GM18511 (cell line): Measurements from ENCODE around the gene ALKBH4.
"Not testable (repeated sequence)": the region's sequence is repeated elsewhere in the genome, so short reads cannot be mapped to it uniquely, and the experiment has no call there.

Experiments used
- ATAC-seq: cut with Tn5 transposase; IDR thresholded peaks from one replicate; pipeline ENCODE4 v1.9.1; 2021; ENCODE audit warnings: mild to moderate bottlenecking, moderate library complexity; ENCODE audit not compliant: unreplicated experiment

The ALKBH4 gene

GRCh38 chr7:102478314-102479208 is 13.9 kb upstream of the ALKBH4 start, which contains the start of gene POLR2J:
Gene POLR2J (minus strand): TSS chr7:102478922. CDS start chr7:102478860, 62 bp downstream.
- ATAC-seq = peak; percentile 90

DNA sequence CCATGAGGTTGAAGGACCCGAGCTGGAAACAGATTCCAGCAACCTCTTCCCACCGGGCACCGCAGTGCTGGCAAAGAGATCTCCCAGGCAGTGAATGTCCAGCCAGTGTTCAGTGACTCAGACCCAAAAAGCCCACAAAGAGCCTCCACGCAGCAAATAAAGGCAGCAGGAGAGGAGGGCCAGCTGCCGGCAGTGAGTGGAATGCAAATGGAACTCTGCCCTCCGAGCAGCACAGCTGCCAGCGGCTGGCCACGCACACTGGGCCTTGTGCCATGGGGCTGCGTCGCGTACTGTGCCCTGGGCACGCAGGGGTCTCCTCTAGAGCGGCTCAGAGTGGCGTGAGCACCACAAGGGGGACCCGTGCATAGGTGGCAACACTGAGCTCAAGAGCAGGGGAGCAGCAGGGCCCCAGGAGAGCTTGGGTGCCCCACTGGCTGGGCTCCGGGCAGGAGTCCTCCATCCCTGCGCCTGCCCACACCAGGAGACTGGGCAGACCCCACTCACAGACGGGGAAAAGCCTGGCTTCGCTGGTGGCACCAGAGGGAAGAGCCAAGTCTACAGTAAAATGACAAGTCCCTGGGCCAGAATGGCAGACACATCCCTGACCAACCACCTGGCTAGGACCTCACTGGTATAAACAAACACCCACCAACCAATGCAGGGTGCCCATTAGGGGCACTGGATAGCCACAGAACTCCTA is 10.2 kb upstream of the ALKBH4 start:
- not testable (repeated sequence) for ATAC-seq

DNA sequence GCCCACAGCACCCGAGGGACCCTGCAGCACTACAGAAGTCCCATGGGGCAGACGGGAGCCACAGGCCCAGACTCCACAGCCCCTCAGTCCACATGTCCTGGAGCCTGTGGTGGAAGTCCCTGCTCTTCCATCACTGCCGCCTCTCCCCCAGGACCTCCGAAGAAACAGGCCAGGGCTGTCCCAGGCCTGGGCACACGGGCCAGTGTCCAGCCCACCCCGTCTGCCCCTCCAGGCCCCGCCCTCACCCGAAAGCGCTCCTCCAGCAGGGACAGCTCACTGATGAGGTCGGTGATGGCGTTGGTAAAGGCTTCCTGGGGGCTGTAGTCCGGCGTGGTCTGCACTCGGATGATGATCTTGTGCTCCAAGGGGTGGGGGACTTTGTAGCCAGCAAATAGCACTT is 9.5 kb upstream of the ALKBH4 start:
- not testable (repeated sequence) for ATAC-seq

DNA sequence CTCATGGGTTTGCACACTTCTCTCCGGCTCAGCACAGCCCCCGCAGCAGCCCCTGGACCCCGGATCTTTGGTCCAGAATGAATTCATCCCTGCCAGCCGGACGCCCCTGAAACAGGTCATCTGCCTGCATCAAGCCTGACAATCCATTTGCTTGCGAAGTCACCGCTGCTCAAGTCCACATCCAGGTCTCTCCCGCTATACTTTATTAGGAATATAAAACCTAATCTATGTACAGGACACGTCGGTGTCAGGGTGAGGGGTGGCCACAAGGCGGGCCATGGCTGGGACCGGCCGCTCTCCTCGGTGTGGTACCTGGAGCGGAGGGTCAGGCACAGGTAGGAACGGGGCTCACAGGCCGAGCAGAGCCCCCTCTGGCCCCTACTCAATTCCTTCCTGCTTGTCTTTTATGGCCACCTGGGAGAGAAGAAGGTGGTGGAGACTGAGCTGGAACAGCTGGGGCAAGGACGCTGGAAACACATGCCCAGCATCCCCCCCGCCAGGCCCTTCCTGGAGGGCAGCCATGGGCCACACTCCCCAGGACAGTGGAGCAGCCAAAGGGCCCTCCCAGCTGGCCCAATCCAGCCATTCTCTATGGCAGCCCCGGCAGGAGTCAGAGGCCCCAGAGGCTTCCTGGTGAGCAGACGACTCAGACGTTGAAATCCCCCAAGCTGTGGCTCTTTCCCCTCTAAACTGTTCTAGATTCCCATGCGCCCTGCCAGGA is 8.8 kb upstream of the ALKBH4 start:
- ATAC-seq = no peak

DNA sequence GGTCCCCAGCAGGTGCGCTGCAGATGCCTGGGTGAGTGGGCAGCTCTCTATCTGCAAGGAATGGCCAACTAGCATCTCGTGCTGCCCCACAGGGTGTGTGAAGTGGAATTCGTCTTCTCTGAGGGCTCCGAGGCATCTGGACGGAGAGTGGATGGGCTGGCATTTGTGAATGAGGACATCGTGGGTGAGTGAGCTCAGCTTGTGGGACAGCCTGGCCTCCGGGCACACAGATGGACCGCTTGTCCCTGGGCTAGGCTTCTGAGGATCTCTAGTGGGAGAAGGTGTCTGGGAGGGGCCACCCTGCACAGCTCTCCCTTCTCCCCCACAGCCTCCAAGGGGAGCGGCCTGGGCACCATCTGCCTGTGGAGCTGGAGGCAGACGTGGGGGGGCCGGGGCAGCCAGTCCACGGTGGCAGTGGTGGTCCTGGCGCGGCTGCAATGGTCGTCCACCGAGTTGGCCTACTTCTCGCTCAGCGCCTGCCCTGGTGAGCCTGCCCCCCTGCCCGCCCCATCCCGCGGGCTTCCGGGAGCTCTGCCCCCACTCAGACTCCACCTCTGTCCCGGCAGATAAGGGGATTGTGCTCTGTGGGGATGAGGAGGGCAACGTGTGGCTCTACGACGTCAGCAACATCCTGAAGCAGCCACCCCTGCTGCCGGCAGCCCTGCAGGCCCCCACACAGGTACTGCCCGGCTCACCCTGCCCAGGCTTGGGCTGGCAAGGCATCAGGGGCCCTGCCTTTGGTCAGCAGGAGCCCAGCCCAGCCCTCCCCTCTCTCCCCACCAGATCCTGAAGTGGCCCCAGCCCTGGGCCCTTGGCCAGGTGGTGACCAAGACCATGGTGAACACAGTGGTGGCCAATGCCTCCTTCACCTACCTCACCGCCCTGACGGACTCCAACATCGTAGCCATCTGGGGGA is 7.7 kb upstream of the ALKBH4 start:
- ATAC-seq = no peak

DNA sequence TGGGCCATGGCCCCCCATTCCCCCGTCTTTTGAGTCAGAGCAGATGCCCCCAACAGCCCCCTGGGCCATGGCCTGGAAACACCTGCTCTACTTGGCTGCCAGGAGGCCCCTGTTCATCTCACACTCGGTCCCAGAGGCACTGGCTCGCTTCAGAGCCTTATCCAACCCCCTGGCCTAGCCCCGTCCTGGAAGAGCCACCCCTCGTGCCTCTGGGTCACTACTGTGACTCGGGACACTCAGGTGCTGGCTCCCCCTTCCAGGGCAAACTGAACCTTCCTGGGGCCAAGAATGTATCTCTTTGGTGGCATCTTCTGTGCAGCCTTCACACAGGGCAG is 7.1 kb upstream of the ALKBH4 start:
- ATAC-seq = no peak

GRCh38 chr7:102469972-102470825 is 5.5 kb upstream of the ALKBH4 start:
- ATAC-seq = no peak

DNA sequence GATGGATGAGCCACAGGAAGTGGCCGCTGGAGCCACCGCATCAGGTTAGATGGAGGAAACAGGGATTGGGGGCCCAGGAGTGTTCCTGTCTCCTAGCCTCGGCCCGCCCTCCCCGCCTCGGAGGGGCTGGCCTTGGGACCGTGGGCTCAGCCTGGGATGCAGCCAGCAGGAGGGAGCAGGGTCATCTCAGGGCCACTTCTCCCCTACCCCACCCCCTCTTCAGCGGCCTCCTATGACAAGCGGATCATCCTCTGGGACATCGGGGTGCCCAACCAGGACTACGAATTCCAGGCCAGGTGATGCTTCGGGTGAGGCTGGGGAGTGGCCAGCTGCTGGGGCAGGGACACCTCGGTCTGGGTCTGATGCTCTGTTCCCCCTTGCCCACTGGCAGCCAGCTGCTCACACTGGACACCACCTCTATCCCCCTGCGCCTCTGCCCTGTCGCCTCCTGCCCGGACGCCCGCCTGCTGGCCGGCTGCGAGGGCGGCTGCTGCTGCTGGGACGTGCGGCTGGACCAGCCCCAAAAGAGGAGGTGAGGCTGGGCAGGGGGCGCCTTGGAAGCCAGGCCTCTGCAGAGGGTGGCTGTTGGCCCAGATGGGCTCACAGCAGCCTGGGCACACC is 4.8 kb upstream of the ALKBH4 start:
- no peak for ATAC-seq

- no peak for ATAC-seq
Measured at GRCh38 chr7:102468478-102469350, 4.1 kb upstream of the ALKBH4 start.

- ATAC-seq = no peak
Measured at GRCh38 chr7:102467581-102468477, 3.2 kb upstream of the ALKBH4 start.

- no peak for ATAC-seq
Measured at GRCh38 chr7:102466097-102466496, 1.4 kb upstream of the ALKBH4 start.

DNA sequence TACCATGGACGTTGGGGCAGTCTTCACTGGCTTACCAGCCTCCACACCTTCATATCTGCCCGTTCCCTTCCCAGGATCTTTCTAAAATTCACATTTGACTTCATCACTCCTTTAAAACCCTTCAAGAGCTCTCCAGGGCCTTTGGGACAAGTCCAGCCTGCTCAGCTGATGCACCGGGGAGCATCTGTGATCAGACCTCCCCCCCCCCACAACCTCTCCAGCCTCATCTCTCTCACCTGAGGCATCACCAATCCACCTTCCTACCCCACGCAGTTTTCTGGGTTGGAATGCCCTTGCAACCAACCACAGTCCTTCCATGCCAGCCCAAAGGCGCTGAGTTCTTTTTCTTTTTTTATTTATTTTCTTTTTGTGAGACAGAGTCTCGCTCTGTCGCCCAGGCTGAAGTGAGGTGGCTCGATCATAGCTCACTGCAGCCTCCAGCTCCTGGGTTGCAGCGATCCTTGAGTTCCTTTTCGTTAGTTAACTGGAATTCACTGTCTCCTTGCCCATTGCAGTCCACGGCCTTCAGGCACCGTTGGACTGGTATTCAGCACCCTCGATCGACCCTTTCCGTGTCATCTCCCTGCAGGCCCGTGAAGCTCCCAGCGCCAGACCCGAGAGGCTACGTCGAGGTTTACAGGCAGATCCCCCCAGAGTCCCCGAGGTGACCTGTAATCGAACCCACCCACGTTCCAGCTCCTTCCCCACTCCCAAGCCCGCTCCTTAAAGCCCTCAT is 654 bp downstream of the ALKBH4 start:
- no peak for ATAC-seq

- no peak for ATAC-seq
Measured at GRCh38 chr7:102460467-102460866, 4.2 kb downstream of the ALKBH4 start.

GRCh38 chr7:102459221-102459844 is 5.3 kb downstream of the ALKBH4 start:
- no peak for ATAC-seq

DNA sequence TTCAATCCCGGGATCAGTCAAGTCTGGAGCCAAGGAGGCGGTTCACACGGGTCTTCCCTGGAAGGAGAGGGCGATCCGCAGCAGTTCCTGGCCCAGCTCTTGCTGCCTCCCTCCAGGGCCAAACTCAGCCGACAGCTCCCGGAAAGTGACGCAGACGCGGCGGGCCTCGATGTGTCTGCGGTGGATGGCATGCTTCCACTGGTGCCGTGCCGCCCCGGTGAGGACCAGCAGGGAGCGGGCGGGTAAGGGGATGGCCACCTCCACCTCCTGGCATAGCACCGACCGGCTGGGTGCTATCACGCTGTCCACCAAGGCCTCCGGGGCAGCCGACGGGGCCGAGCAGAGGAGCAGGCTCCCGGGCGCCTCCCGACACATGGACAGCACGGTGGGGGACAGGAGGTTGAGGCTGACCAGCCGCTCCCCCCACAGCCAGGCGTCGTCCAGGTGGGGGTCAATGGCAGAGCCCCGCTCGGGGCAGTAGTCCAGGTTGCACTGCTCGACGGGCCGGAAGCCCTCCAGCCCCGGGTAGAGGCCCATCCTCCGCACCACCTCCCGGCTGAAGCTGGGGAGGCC is 7.2 kb downstream of the ALKBH4 start:
- no peak for ATAC-seq

GRCh38 chr7:102456327-102456726 is 8.3 kb downstream of the ALKBH4 start:
- no peak for ATAC-seq
